NB4 (cell line): ENCODE data around the gene PPFIA1.

Experiments used
- DNase-seq: peaks from one replicate; pipeline ENCODE4 v3.0.0; 2010; ENCODE audit warnings: low read depth
- H3K4me3 ChIP-seq: one replicate; pipeline ENCODE4 v1.5.1; 2011; ENCODE audit warnings: mild to moderate bottlenecking, low read depth, low read length, moderate library complexity
- CTCF ChIP-seq: IDR thresholded peaks from one replicate; pipeline ENCODE4 v1.5.1; 2012; ENCODE audit warnings: low read depth, low read length
- MAX ChIP-seq: IDR thresholded peaks from 2 replicates; pipeline ENCODE4 v1.6.1; 2011; ENCODE audit warnings: low read depth, low read length
- MYC ChIP-seq: IDR thresholded peaks from 2 replicates; pipeline ENCODE4 v1.6.1; 2011; ENCODE audit warnings: low read depth, low read length
- POLR2A ChIP-seq: IDR thresholded peaks from 2 replicates; pipeline ENCODE4 v1.6.1; 2011; ENCODE audit warnings: mild to moderate bottlenecking; ENCODE audit not compliant: insufficient read length; ENCODE audit errors: extremely low read depth

The PPFIA1 gene

DNA sequence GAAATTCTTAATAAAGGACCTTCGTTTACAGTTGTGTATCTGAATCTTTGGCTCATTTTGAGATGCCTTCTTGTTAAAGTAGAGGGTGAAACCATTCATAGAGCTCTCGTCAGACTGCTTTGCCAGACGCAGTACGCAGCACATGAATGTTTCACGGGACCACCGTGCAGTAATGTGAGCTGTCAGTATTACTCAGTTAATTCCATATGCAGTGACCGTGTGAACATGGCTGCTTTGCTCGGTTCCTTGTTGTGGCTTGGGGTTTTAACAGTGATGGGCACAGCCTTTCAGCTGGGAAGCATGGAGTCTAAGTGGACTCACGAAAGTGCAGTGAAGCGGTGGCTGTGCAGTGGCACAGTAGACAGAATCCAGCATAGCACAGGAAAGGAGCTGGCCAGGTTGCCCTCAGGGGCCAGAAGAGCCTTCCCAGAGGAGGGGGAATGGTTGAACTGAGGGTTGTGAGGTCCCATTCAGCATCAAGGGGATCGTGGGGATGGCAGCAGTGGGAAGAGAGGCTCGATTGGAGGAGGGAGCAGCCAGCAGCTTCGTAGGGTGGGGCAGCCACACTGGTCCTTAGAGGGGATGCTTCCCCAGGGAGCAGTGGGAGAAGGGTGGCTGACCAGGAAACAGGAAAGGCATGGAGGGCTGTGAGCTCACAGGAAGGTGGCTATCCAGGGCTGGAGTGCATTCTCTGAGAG is 31.4 kb downstream of the PPFIA1 start:
- TF ChIP-seq MYC, result no peak
- no peak for TF ChIP-seq CTCF
- TF ChIP-seq MAX, result no peak
- TF ChIP-seq POLR2A, result no peak
- no peak for DNase-seq
- H3K4me3 ChIP-seq, result no peak overlapping the region

DNA sequence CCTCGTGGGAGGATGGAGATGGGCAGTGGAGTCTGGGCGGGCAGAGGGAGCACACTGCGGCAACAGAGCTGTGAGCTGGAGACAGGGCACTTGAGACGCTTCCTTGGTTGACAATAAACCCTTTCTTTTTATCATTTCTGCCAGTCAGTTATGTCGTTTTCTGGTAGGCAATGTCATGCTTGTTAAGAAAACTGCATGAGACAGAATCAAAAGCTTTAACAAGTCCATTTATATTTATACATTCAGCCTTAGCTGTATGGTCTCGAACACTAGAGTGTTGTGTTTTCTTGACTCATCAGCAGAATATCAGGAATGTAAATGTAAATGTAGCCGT is 31.9 kb downstream of the PPFIA1 start:
- DNase-seq, result no peak
- TF ChIP-seq POLR2A, result no peak
- TF ChIP-seq MAX, result no peak
- no peak for TF ChIP-seq MYC
- no peak for TF ChIP-seq CTCF
- no peak overlapping the region for H3K4me3 ChIP-seq

DNA sequence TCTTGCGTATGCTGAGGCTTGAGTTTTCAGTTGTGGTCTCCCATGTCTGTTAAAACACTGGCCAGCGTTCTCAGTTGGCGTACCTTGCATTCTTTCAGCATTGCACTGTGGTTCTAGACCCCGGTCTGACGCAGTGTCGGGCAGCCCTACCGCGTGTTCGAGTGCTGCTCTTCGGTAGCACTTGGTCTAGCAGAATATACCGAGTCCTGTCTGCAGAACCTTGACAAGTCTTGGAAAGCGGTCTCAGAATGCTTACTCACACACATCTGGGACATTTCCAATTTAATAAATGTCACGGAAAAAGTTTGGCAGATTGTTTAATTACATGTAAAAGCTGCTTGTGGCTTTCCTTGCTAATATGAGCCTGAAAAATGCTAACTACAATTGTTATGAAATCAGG is 32.6 kb downstream of the PPFIA1 start:
- DNase-seq, result no peak
- H3K4me3 ChIP-seq, result no peak overlapping the region

DNA sequence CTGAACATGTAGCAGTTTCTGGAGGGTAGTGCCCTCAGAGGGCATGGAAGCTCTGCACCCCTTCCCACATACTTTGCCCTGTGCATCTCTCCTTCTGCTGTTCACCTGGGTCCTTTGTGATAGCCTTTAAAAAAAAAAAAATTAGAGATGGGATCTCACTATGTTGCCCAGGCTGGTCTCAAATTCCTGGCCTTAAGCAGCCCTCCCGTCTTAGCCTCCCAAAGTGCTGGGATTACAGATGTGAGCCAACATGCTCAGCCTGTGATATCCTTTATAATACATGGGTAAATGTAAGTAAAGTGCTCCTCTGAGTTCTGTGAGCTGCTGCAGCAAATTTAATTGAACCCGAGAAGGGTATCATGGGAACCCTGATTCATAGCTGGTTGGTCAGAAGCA is 33.7 kb downstream of the PPFIA1 start:
- TF ChIP-seq MAX (no peak), MYC (no peak), CTCF (no peak), POLR2A (no peak)
- no peak for DNase-seq
- no peak overlapping the region for H3K4me3 ChIP-seq

More for the DNA sequence above, 32.6 kb downstream of the PPFIA1 start:
- TF ChIP-seq CTCF (no peak), POLR2A (no peak), MAX (no peak), MYC (no peak)

DNA sequence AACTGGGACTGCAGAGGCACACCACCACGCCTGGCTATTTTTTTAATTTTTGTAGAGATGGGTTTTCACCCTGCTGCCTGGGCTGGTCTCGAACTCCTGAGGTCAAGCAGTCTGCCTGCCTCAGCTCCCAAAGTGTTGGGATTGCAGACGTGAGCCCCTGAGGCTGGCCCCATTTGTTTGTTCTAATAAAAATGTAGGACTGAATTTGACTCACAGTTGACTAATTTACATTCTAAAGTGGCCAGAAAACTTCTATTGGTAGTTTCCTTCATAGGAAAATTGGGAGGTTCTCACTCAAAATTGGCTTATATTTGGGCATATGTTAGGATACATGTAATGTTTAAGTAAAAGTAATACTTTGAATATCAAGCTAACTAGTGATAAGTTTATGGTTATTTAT is 35.0 kb downstream of the PPFIA1 start:
- H3K4me3 ChIP-seq, result no peak overlapping the region
- no peak for DNase-seq
- no peak for TF ChIP-seq MAX
- no peak for TF ChIP-seq CTCF
- no peak for TF ChIP-seq MYC
- no peak for TF ChIP-seq POLR2A

GRCh38 chr11:70306586-70307033 is 36.1 kb downstream of the PPFIA1 start:
- no peak for DNase-seq
- no peak overlapping the region for H3K4me3 ChIP-seq
- TF ChIP-seq MYC (no peak), POLR2A (no peak), MAX (no peak), CTCF (no peak)
